Measurements from ENCODE around the gene NTN4. TPM values are rescaled to one million over a fixed set of nuclear protein-coding genes. Genes with fewer than 3 reads are reported as not detected.
"Not testable (repeated sequence)": the region's sequence is repeated elsewhere in the genome, so short reads cannot be mapped to it uniquely, and the experiment has no call there.

NTN4 gene
- total RNA-seq, 6 donors from 2014 or later: 74.1 to 115 (median 94.3) TPM

GRCh38 chr12:95815632-95816212 is 25.2 kb upstream of the NTN4 start:
- Histone ChIP-seq H3K27ac (no peak overlapping the region), H3K4me3 (no peak overlapping the region), H3K9me3 (no peaks in the 10 kb centered on the region), H3K27me3 (no peaks in the 10 kb centered on the region), H3K36me3 (no peaks in the 10 kb centered on the region), H3K4me1 (no peaks in the 10 kb centered on the region)
- DNase-seq: no peak
- 51% methylated on average over 5 of the region's 5 CpGs for whole genome bisulfite sequencing, 2 donors
- ATAC-seq (ENCODE audit: low FRiP score in 2 of 2): peak in 1 of 2 donors; percentile 70
- TF ChIP-seq, protein P1, sequence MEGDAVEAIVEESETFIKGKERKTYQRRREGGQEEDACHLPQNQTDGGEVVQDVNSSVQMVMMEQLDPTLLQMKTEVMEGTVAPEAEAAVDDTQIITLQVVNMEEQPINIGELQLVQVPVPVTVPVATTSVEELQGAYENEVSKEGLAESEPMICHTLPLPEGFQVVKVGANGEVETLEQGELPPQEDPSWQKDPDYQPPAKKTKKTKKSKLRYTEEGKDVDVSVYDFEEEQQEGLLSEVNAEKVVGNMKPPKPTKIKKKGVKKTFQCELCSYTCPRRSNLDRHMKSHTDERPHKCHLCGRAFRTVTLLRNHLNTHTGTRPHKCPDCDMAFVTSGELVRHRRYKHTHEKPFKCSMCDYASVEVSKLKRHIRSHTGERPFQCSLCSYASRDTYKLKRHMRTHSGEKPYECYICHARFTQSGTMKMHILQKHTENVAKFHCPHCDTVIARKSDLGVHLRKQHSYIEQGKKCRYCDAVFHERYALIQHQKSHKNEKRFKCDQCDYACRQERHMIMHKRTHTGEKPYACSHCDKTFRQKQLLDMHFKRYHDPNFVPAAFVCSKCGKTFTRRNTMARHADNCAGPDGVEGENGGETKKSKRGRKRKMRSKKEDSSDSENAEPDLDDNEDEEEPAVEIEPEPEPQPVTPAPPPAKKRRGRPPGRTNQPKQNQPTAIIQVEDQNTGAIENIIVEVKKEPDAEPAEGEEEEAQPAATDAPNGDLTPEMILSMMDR (IDR thresholded peaks at IDR 0.05): peak; percentile 45 to 69 (median 62)
- no peak for TF ChIP-seq POLR2AphosphoS5 (IDR thresholded peaks at IDR 0.05)

- not testable (repeated sequence) for H3K9me3 ChIP-seq; H3K27me3 ChIP-seq; H3K4me3 ChIP-seq; ATAC-seq (ENCODE audit: low FRiP score in 2 of 2); H3K36me3 ChIP-seq; H3K27ac ChIP-seq; DNase-seq; H3K4me1 ChIP-seq
- 95% methylated on average over 4 of the region's 4 CpGs for WGBS, 2 donors
Measured at GRCh38 chr12:95812155-95812554, 21.6 kb upstream of the NTN4 start.

- Histone ChIP-seq H3K36me3 (no peaks in the 10 kb centered on the region), H3K27me3 (no peaks in the 10 kb centered on the region), H3K4me3 (no peak overlapping the region), H3K4me1 (peaks cover 0 to 7% (median 0%) of the 10 kb centered on the region in 4 donors), H3K9me3 (no peaks in the 10 kb centered on the region), H3K27ac (no peak overlapping the region)
- TF ChIP-seq, protein P1 (IDR thresholded peaks at IDR 0.05): no peak
- TF ChIP-seq POLR2AphosphoS5 (IDR thresholded peaks at IDR 0.05) (no peak), POLR2A (IDR thresholded peaks at IDR 0.05) (no peak), EP300 (IDR thresholded peaks at IDR 0.05) (no peak)
- WGBS, 2 donors: 47 to 81% methylated on average over 2 of the region's 2 CpGs
- DNase-seq (no peak), ATAC-seq (ENCODE audit: low FRiP score in 2 of 2) (no peak)
Measured at GRCh38 chr12:95810411-95810810, 19.8 kb upstream of the NTN4 start.

GRCh38 chr12:95809000-95809680 is 18.6 kb upstream of the NTN4 start:
- Histone ChIP-seq H3K4me3 (no peak overlapping the region), H3K4me1 (peaks cover 0 to 7% (median 0%) of the 10 kb centered on the region in 4 donors), H3K27me3 (no peaks in the 10 kb centered on the region), H3K27ac (no peak overlapping the region), H3K9me3 (no peaks in the 10 kb centered on the region), H3K36me3 (no peaks in the 10 kb centered on the region)
- DNase-seq: no peak
- TF ChIP-seq EP300 (IDR thresholded peaks at IDR 0.05): no peak
- TF ChIP-seq, protein P1 (IDR thresholded peaks at IDR 0.05): no peak
- TF ChIP-seq POLR2AphosphoS5 (IDR thresholded peaks at IDR 0.05): no peak
- TF ChIP-seq POLR2A (IDR thresholded peaks at IDR 0.05): no peak
- 88 to 93% methylated on average over 7 of the region's 7 CpGs for WGBS, 2 donors
- no peak for ATAC-seq (ENCODE audit: low FRiP score in 2 of 2)

DNA sequence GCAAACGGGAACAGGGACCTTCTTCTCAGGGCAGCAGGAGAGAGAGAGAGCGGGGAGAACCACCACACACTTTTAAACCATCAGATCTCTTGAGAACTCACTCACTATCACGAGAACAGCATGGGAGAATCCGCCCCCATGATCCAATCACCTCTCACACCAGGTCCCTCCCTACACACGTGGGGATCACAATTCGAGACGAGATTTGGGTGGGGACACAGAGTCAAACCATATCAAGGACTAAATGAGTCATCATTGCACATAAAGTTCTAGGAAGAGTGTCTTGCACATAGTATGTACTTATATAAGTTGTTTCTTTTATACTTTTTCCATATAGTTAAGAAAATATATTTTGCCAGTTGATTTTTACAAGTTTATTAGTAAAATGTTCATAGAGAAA is 17.6 kb upstream of the NTN4 start:
- Histone ChIP-seq H3K36me3 (no peaks in the 10 kb centered on the region), H3K9me3 (no peaks in the 10 kb centered on the region), H3K27ac (no peak overlapping the region), H3K4me3 (no peak overlapping the region), H3K27me3 (no peaks in the 10 kb centered on the region), H3K4me1 (peaks cover 3 to 12% (median 3%) of the 10 kb centered on the region in 4 donors)
- DNase-seq: no peak
- TF ChIP-seq POLR2AphosphoS5 (IDR thresholded peaks at IDR 0.05): no peak
- no peak for TF ChIP-seq EP300 (IDR thresholded peaks at IDR 0.05)
- TF ChIP-seq POLR2A (IDR thresholded peaks at IDR 0.05): no peak
- TF ChIP-seq, protein P1 (IDR thresholded peaks at IDR 0.05): no peak
- 75 to 83% methylated on average over 7 of the region's 7 CpGs for WGBS, 2 donors
- ATAC-seq (ENCODE audit: low FRiP score in 2 of 2): no peak
